ENCODE results near the gene OR9A2.

- no peak for TF ChIP-seq CTCF (IDR thresholded peaks at IDR 0.05)
- TF ChIP-seq POLR2A (IDR thresholded peaks at IDR 0.05), result no peak
Measured at GRCh38 chr7:143073556-143073955, 46.6 kb upstream of the OR9A2 start.
